ENCODE results near the gene DSCAM.

The DSCAM gene

GRCh38 chr21:40152476-40152875, 694.5 kb downstream of the DSCAM start:
- no peak for DNase-seq

GRCh38 chr21:40151611-40152010, 695.3 kb downstream of the DSCAM start:
- DNase-seq = no peak

- peak; percentile 19 for DNase-seq
Observed at GRCh38 chr21:40146216-40146837, 700.6 kb downstream of the DSCAM start.

- DNase-seq = peak; percentile 73
Observed at GRCh38 chr21:40143822-40144525, 703.0 kb downstream of the DSCAM start.

GRCh38 chr21:40141621-40142020, 705.3 kb downstream of the DSCAM start:
- DNase-seq = no peak

GRCh38 chr21:40140675-40141074, 706.3 kb downstream of the DSCAM start:
- DNase-seq = no peak

GRCh38 chr21:40139636-40140035, 707.3 kb downstream of the DSCAM start:
- DNase-seq = no peak

- DNase-seq = no peak
Observed at GRCh38 chr21:40136571-40136970, 710.4 kb downstream of the DSCAM start.

- no peak for DNase-seq
Observed at GRCh38 chr21:40134731-40135492, 712.0 kb downstream of the DSCAM start.

- no peak for DNase-seq
Observed at GRCh38 chr21:40130476-40130875, 716.5 kb downstream of the DSCAM start.

- DNase-seq = no peak
Observed at GRCh38 chr21:40129809-40130208, 717.1 kb downstream of the DSCAM start.

- DNase-seq = no peak
Observed at GRCh38 chr21:40128891-40129290, 718.1 kb downstream of the DSCAM start.

GRCh38 chr21:40120940-40121575, 725.9 kb downstream of the DSCAM start:
- peak; percentile 51 for DNase-seq

GRCh38 chr21:40118527-40118926, 728.4 kb downstream of the DSCAM start:
- no peak for DNase-seq

GRCh38 chr21:40117236-40117635, 729.7 kb downstream of the DSCAM start:
- DNase-seq = no peak

GRCh38 chr21:40115775-40116174, 731.2 kb downstream of the DSCAM start:
- DNase-seq = no peak

GRCh38 chr21:40102682-40103081, 744.3 kb downstream of the DSCAM start:
- DNase-seq = no peak

- DNase-seq = no peak
Observed at GRCh38 chr21:40099809-40100208, 747.1 kb downstream of the DSCAM start.

- DNase-seq = no peak
Observed at GRCh38 chr21:40095477-40095876, 751.5 kb downstream of the DSCAM start.

GRCh38 chr21:40080385-40080784, 766.6 kb downstream of the DSCAM start:
- DNase-seq = no peak

- no peak for DNase-seq
Observed at GRCh38 chr21:40074710-40075109, 772.2 kb downstream of the DSCAM start.

GRCh38 chr21:40074198-40074597, 772.8 kb downstream of the DSCAM start:
- no peak for DNase-seq

GRCh38 chr21:40073642-40074041, 773.3 kb downstream of the DSCAM start:
- DNase-seq = no peak

- no peak for DNase-seq
Observed at GRCh38 chr21:40070871-40071270, 776.1 kb downstream of the DSCAM start.

All from NCI-H82 (cell line).